HCT116 (cell line): ENCODE results near the gene TENM3. TPM values are rescaled to one million over a fixed set of nuclear protein-coding genes. Genes with fewer than 3 reads are reported as not detected.

Experiments
- ATAC-seq: fragments of 200-7000 bp; cut with Tn5 transposase; 2 replicates; pipeline ENCODE4 v1.9.1; 2020; ENCODE audit warnings: mild to moderate bottlenecking, moderate library complexity
- BruUV-seq: library from RNA; stranded (reverse); fragments of 400-500 nt; replicated peaks from 2 replicates; lab custom pipeline; 2021; lab: Mats Ljungman, UMichigan
- CTCF ChIA-PET: fragments of 300-600 bp; sonication (Branson Sonifier 250); formaldehyde crosslinking; loops from one replicate; lab custom pipeline; 2021; ENCODE audit warnings: antibody characterized with exemption; lab: Charles Lee
- POLR2A ChIA-PET: fragments of 300-600, 350-600 bp; sonication (Branson Sonifier 250); formaldehyde crosslinking; loops from one replicate; lab custom pipeline; 2021; ENCODE audit warnings: antibody characterized with exemption; lab: Charles Lee
- RAD21 ChIA-PET, 2 experiments: fragments of 300-600 bp; sonication (Branson Sonifier 250); formaldehyde crosslinking; loops; one replicate each; lab custom pipeline; 2023; ENCODE audit warnings: low total read pairs in 2 of 2; ENCODE audit not compliant: uncharacterized antibody in 2 of 2, unreplicated experiment in 2 of 2, low non-redundant PET in 1 of 2; lab: Charles Lee
- DNase-seq: peaks from one replicate; pipeline ENCODE4 v3.0.0-alpha.2; 2010; ENCODE audit warnings: low read depth, low spot score
- H2AFZ ChIP-seq: fragments of 200-600 bp; shearing (Covaris generic), sonication (generic); 2 replicates; pipeline ENCODE4 v1.6.1; 2017; ENCODE audit warnings: low read depth, mixed run types, mixed read lengths, antibody characterized with exemption, low read length; ENCODE audit not compliant: poor library complexity, severe bottlenecking
- H3K27ac ChIP-seq: 2 replicates; pipeline ENCODE4 v1.5.1; 2012; ENCODE audit warnings: low read depth, low read length
- H3K27me3 ChIP-seq: fragments of 200-600 bp; sonication (generic); 2 replicates; pipeline ENCODE4 v1.6.1; 2016; ENCODE audit warnings: mixed run types, low read length, mixed read lengths; ENCODE audit not compliant: insufficient read depth
- H3K36me3 ChIP-seq, 2 experiments: fragments of 200-500 bp in 1 of 2; fragments of 200-600 bp in 1 of 2; sonication (Bioruptor generic) in 1 of 2; sonication (generic) in 1 of 2; 2 replicates each; pipeline versions ENCODE4 v1.5.1 to v1.6.1; 2014 to 2016; ENCODE audit warnings: low read length in 2 of 2, inconsistent platforms in 1 of 2, mixed read lengths in 1 of 2, mixed run types in 1 of 2; ENCODE audit not compliant: insufficient read depth in 2 of 2, control insufficient read depth in 1 of 2
- H3K4me1 ChIP-seq, 2 experiments: fragments of 200-600 bp in 1 of 2; sonication (generic) in 1 of 2; 2 replicates each; pipeline versions ENCODE4 v1.5.1 to v1.6.1; 2012 to 2017; ENCODE audit warnings: low read length in 2 of 2, inconsistent platforms in 1 of 2, mild to moderate bottlenecking in 1 of 2, mixed read lengths in 1 of 2, mixed run types in 1 of 2, moderate library complexity in 1 of 2; ENCODE audit not compliant: insufficient read depth in 2 of 2, control insufficient read depth in 1 of 2
- H3K4me2 ChIP-seq: fragments of 200-600 bp; sonication (generic); 2 replicates; pipeline ENCODE4 v1.6.1; 2017; ENCODE audit warnings: mixed run types, low read length, mixed read lengths
- H3K4me3 ChIP-seq, 2 experiments: fragments of 200-600 bp in 1 of 2; sonication (generic) in 1 of 2; replicated peaks in 1 of 2; 2 replicates each; pipeline ENCODE4 v1.5.1; 2011 to 2016; ENCODE audit warnings: low read length in 2 of 2, control low read depth in 1 of 2, low read depth in 1 of 2, mild to moderate bottlenecking in 1 of 2, mixed read lengths in 1 of 2, mixed run types in 1 of 2
- H3K79me2 ChIP-seq: fragments of 200-600 bp; sonication (generic); 2 replicates; pipeline ENCODE4 v1.6.1; 2017; ENCODE audit warnings: mild to moderate bottlenecking, mixed run types, low read length, moderate library complexity, mixed read lengths; ENCODE audit not compliant: insufficient read depth
- H3K9ac ChIP-seq: fragments of 200-600 bp; sonication (generic); 2 replicates; pipeline ENCODE4 v1.6.1; 2016; ENCODE audit warnings: low read length, mixed read lengths
- H3K9me2 ChIP-seq: fragments of 200-600 bp; sonication (generic), shearing (Covaris generic); 2 replicates; pipeline ENCODE4 v1.6.1; 2017; ENCODE audit warnings: mixed run types, mild to moderate bottlenecking, moderate library complexity; ENCODE audit not compliant: insufficient read depth
- H3K9me3 ChIP-seq, 2 experiments: fragments of 200-500 bp in 1 of 2; fragments of 200-600 bp in 1 of 2; sonication (Bioruptor generic) in 1 of 2; sonication (generic) in 1 of 2; 2 replicates each; pipeline ENCODE4 v1.6.1; 2014 to 2017; ENCODE audit warnings: low read length in 2 of 2, mixed read lengths in 2 of 2, inconsistent platforms in 1 of 2, low read depth in 1 of 2, mild to moderate bottlenecking in 1 of 2, mixed run types in 1 of 2, moderate library complexity in 1 of 2; ENCODE audit not compliant: control insufficient read depth in 1 of 2, insufficient read depth in 1 of 2
- H4K20me1 ChIP-seq: fragments of 200-600 bp; sonication (generic), shearing (Covaris generic); 2 replicates; pipeline ENCODE4 v1.6.1; 2017; ENCODE audit warnings: mixed run types, mild to moderate bottlenecking, moderate library complexity; ENCODE audit not compliant: insufficient read depth
- CEBPB ChIP-seq: IDR thresholded peaks from 2 replicates; pipeline ENCODE4 v1.6.1; 2012; ENCODE audit warnings: low read depth
- EGR1 ChIP-seq: IDR thresholded peaks from 2 replicates; pipeline ENCODE4 v1.6.1; 2012; ENCODE audit warnings: low read depth
- ELF1 ChIP-seq: IDR thresholded peaks from 2 replicates; pipeline ENCODE4 v1.6.1; 2012; ENCODE audit warnings: low read depth, borderline replicate concordance
- EZH2 ChIP-seq: fragments of 200-600 bp; sonication (generic); IDR thresholded peaks from 2 replicates; pipeline ENCODE4 v1.6.1; 2017; ENCODE audit warnings: antibody characterized with exemption, mixed run types
- POLR2A ChIP-seq: IDR thresholded peaks from 2 replicates; pipeline ENCODE4 v1.7.0; 2011; ENCODE audit warnings: borderline replicate concordance; ENCODE audit not compliant: insufficient read depth, insufficient read length; ENCODE audit errors: extremely low read depth
- RAD21 ChIP-seq: IDR thresholded peaks from 2 replicates; pipeline ENCODE4 v1.6.1; 2012; ENCODE audit warnings: low read depth, mild to moderate bottlenecking
- SP1 ChIP-seq: IDR thresholded peaks from 2 replicates; pipeline ENCODE4 v1.6.1; 2012; ENCODE audit warnings: low read depth
- YY1 ChIP-seq: IDR thresholded peaks from 2 replicates; pipeline ENCODE4 v1.6.1; 2011; ENCODE audit warnings: low read length, low read depth, moderate library complexity, mild to moderate bottlenecking; ENCODE audit not compliant: insufficient replicate concordance; ENCODE audit errors: extremely low read depth
- ZNF274 ChIP-seq: fragments of 200-500 bp; sonication (Bioruptor generic); IDR thresholded peaks from 2 replicates; pipeline ENCODE4 v1.6.1; 2014; ENCODE audit warnings: mild to moderate bottlenecking, low read depth, low read length, inconsistent platforms
- intact Hi-C: fragments of 100-400 bp; cut with micrococcal nuclease; formaldehyde crosslinking; loops from 2 replicates; pipeline ENCODE4 v1.10.0; 2022
- total RNA-seq: library from RNA; stranded (reverse); gene quantifications from one replicate; pipeline ENCODE4 v1.2.1, GENCODE V29; 2021; ENCODE audit not compliant: unreplicated experiment
- TF ChIP-seq, protein P1 (sequence below), 3 experiments: fragments of 200-600 bp in 1 of 3; sonication (generic) in 1 of 3; IDR thresholded peaks in 2 of 3; conservative IDR thresholded peaks in 1 of 3; 2 replicates each; pipeline ENCODE4 v1.5.1; 2012 to 2017; ENCODE audit warnings: low read depth in 2 of 3, low read length in 2 of 3, antibody characterized with exemption in 1 of 3, borderline replicate concordance in 1 of 3, control low read depth in 1 of 3, mild to moderate bottlenecking in 1 of 3, mixed read lengths in 1 of 3, mixed run types in 1 of 3, moderate library complexity in 1 of 3; ENCODE audit not compliant: insufficient read depth in 1 of 3
- TF ChIP-seq, protein P2 (sequence below): IDR thresholded peaks from 2 replicates; pipeline ENCODE4 v1.6.1; 2011; ENCODE audit warnings: mild to moderate bottlenecking, low read length, moderate library complexity; ENCODE audit not compliant: insufficient replicate concordance; ENCODE audit errors: extremely low read depth
- TF ChIP-seq, protein P3 (sequence below): IDR thresholded peaks from 2 replicates; pipeline ENCODE4 v1.6.1; 2012

TENM3 gene
- total RNA-seq, 1 experiment from 2014 or later, result 0.54 TPM

DNA sequence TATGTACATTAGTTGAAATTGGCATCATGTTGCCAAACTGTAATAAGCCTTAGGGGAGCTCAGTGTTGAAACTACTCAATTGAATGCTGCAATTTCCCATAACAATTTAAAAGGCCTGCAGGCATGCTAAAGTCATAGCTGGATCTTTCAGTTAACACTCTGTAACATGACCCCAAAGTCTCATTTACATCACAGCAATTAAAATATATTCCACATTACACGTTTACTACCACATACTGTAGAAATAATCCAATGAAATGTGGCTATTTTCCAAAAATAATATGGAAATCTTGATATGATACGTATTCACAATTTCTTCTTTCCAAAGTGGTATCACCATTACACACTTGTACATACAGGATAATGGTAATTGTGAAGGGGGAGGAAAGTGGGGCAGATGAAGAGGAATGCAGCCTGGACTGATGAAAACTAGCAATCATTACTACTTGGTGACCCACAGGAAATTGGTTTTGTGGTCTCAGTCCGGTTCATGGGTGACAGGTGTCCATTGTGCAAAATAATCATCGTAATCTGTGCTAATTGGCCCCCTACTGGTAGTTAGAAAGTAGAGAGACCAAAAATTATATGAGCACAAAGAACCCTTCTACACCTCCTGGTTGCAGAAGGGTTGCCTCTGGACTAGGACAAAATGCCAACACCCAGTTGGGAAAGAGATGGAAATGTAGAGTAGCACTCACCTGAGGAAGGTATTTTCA is 63.7 kb downstream of the TENM3 start:
- 0 out of 2 replicates have a peak, but pooled peaks cover 3% of the 10 kb centered on the region for H3K27me3 ChIP-seq
- ChIA-PET RAD21 (no interaction called here), POLR2A (no interaction called here), CTCF (interaction anchor here (1.1 kb wide), 1 partner anchor 12 kb away, joined by 3 read pairs; no protein-coding TSS in a partner anchor)
- no peaks in the 10 kb centered on the region for H4K20me1 ChIP-seq
- ATAC-seq (peak; percentile 42; the same call in 1 of the 2 replicates), DNase-seq (no peak)
- H3K36me3 ChIP-seq, result no peaks in the 10 kb centered on the region
- intact Hi-C loops, result no loop called here
- H3K4me2 ChIP-seq, result no peak overlapping the region
- H3K4me1 ChIP-seq, result 0 out of 4 replicates have a peak, but pooled peaks cover 0 to 4% of the 10 kb centered on the region in 2 experiments
- TF ChIP-seq, protein P1, sequence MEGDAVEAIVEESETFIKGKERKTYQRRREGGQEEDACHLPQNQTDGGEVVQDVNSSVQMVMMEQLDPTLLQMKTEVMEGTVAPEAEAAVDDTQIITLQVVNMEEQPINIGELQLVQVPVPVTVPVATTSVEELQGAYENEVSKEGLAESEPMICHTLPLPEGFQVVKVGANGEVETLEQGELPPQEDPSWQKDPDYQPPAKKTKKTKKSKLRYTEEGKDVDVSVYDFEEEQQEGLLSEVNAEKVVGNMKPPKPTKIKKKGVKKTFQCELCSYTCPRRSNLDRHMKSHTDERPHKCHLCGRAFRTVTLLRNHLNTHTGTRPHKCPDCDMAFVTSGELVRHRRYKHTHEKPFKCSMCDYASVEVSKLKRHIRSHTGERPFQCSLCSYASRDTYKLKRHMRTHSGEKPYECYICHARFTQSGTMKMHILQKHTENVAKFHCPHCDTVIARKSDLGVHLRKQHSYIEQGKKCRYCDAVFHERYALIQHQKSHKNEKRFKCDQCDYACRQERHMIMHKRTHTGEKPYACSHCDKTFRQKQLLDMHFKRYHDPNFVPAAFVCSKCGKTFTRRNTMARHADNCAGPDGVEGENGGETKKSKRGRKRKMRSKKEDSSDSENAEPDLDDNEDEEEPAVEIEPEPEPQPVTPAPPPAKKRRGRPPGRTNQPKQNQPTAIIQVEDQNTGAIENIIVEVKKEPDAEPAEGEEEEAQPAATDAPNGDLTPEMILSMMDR (IDR thresholded peaks at IDR 0.05 in 2 of 3, conservative IDR thresholded peaks at IDR 0.05 in 1 of 3; ENCODE audit: borderline replicate concordance in 1 of 3, insufficient read depth in 1 of 3, low read depth in 2 of 3, low read length in 2 of 3), result peak in 2 of 3 experiments; percentile 22 to 29; a peak in 2 of 6 replicates
- TF ChIP-seq, protein P2, sequence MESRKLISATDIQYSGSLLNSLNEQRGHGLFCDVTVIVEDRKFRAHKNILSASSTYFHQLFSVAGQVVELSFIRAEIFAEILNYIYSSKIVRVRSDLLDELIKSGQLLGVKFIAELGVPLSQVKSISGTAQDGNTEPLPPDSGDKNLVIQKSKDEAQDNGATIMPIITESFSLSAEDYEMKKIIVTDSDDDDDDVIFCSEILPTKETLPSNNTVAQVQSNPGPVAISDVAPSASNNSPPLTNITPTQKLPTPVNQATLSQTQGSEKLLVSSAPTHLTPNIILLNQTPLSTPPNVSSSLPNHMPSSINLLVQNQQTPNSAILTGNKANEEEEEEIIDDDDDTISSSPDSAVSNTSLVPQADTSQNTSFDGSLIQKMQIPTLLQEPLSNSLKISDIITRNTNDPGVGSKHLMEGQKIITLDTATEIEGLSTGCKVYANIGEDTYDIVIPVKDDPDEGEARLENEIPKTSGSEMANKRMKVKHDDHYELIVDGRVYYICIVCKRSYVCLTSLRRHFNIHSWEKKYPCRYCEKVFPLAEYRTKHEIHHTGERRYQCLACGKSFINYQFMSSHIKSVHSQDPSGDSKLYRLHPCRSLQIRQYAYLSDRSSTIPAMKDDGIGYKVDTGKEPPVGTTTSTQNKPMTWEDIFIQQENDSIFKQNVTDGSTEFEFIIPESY, result no peak
- TF ChIP-seq ELF1, result no peak
- TF ChIP-seq EGR1, result no peak
- TF ChIP-seq ZNF274, result no peak
- TF ChIP-seq POLR2A, result no peak
- TF ChIP-seq, protein P3, sequence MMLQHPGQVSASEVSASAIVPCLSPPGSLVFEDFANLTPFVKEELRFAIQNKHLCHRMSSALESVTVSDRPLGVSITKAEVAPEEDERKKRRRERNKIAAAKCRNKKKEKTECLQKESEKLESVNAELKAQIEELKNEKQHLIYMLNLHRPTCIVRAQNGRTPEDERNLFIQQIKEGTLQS, result no peak
- no peak for TF ChIP-seq YY1
- TF ChIP-seq RAD21, result peak; percentile 16; the same call in 1 of the 2 replicates
- TF ChIP-seq SP1, result no peak
- TF ChIP-seq EZH2, result no peak
- no peak for TF ChIP-seq CEBPB
- H2AFZ ChIP-seq, result no peak overlapping the region
- no peak overlapping the region for H3K9ac ChIP-seq
- no peaks in the 10 kb centered on the region for H3K79me2 ChIP-seq
- H3K27ac ChIP-seq, result no peak overlapping the region
- no peaks in the 10 kb centered on the region for H3K9me2 ChIP-seq
- BruUV-seq, result no TSS peak
- H3K4me3 ChIP-seq, result no peak overlapping the region
- H3K9me3 ChIP-seq, result no peaks in the 10 kb centered on the region
